Liver (tissue), 9 donors: ENCODE measurements around the gene SLC35A3. TPM values are rescaled to one million over a fixed set of nuclear protein-coding genes. Genes with fewer than 3 reads are reported as not detected.

ENCODE experiments used
- DNase-seq: peaks from one replicate; pipeline ENCODE4 v3.0.0-alpha.2; 2017; ENCODE audit warnings: low spot score
- H3K27ac ChIP-seq, 2 donors: one replicate each; pipeline ENCODE4 v1.7.0; 2013; ENCODE audit warnings: inconsistent platforms in 2 of 2, low read length in 2 of 2, control low read depth in 1 of 2, low read depth in 1 of 2, mild to moderate bottlenecking in 1 of 2
- H3K27me3 ChIP-seq, 4 donors: one replicate each; pipeline versions ENCODE4 v1.6.1 to v1.7.0; 2013; ENCODE audit warnings: low read length in 3 of 4, inconsistent platforms in 1 of 4, mild to moderate bottlenecking in 1 of 4, moderate library complexity in 1 of 4; ENCODE audit not compliant: control insufficient read depth in 4 of 4, insufficient read depth in 4 of 4
- H3K36me3 ChIP-seq, 4 donors: one replicate each; pipeline versions ENCODE4 v1.6.1 to v1.7.0; 2013; ENCODE audit warnings: low read length in 3 of 4, mild to moderate bottlenecking in 3 of 4, low read depth in 1 of 4, moderate library complexity in 1 of 4; ENCODE audit not compliant: control insufficient read depth in 4 of 4, insufficient read depth in 3 of 4
- H3K4me1 ChIP-seq, 4 donors: one replicate each; pipeline versions ENCODE4 v1.6.1 to v1.7.0; 2013; ENCODE audit warnings: low read length in 3 of 4, mild to moderate bottlenecking in 3 of 4, moderate library complexity in 1 of 4; ENCODE audit not compliant: control insufficient read depth in 4 of 4, insufficient read depth in 4 of 4
- H3K4me3 ChIP-seq, 3 donors: one replicate each; pipeline versions ENCODE4 v1.6.1 to v1.7.0; 2013; ENCODE audit warnings: low read length in 3 of 3, control low read depth in 1 of 3, low read depth in 1 of 3, mild to moderate bottlenecking in 1 of 3
- H3K9ac ChIP-seq, 2 donors: one replicate each; pipeline ENCODE4 v1.7.0; 2013; ENCODE audit warnings: low read length in 2 of 2, mild to moderate bottlenecking in 2 of 2, moderate library complexity in 2 of 2, control low read depth in 1 of 2, low read depth in 1 of 2
- H3K9me3 ChIP-seq, 4 donors: one replicate each; pipeline versions ENCODE4 v1.6.1 to v1.7.0; 2013; ENCODE audit warnings: low read length in 3 of 4; ENCODE audit not compliant: control insufficient read depth in 4 of 4
- EGR1 ChIP-seq, 2 donors: IDR thresholded peaks; 2 replicates each; pipeline ENCODE4 v1.6.1; 2016 to 2018; ENCODE audit warnings: antibody characterized with exemption in 2 of 2, low read depth in 2 of 2
- FOXA1 ChIP-seq: IDR thresholded peaks from 2 replicates; pipeline ENCODE4 v1.6.1; 2016; ENCODE audit warnings: antibody characterized with exemption
- FOXA2 ChIP-seq: IDR thresholded peaks from 2 replicates; pipeline ENCODE4 v1.6.1; 2016; ENCODE audit warnings: antibody characterized with exemption
- GABPA ChIP-seq, 2 donors: IDR thresholded peaks in 1 of 2; conservative IDR thresholded peaks in 1 of 2; 2 replicates each; pipeline ENCODE4 v1.6.1; 2016; ENCODE audit warnings: antibody characterized with exemption in 2 of 2, mild to moderate bottlenecking in 1 of 2, moderate library complexity in 1 of 2
- HNF4A ChIP-seq, 2 donors: conservative IDR thresholded peaks; 2 replicates each; pipeline ENCODE4 v1.6.1; 2016; ENCODE audit warnings: antibody characterized with exemption in 2 of 2, mild to moderate bottlenecking in 2 of 2
- HNF4G ChIP-seq: IDR thresholded peaks from 2 replicates; pipeline ENCODE4 v1.6.1; 2016; ENCODE audit warnings: antibody characterized with exemption
- JUND ChIP-seq, 2 donors: IDR thresholded peaks; 2 replicates each; pipeline ENCODE4 v1.6.1; 2016; ENCODE audit warnings: antibody characterized with exemption in 2 of 2
- NR2F2 ChIP-seq: IDR thresholded peaks from 2 replicates; pipeline ENCODE4 v1.6.1; 2016; ENCODE audit warnings: antibody characterized with exemption
- RAD21 ChIP-seq, 2 donors: IDR thresholded peaks; 2 replicates each; pipeline ENCODE4 v1.6.1; 2016; ENCODE audit warnings: antibody characterized with exemption in 2 of 2, mild to moderate bottlenecking in 2 of 2
- RXRA ChIP-seq, 2 donors: IDR thresholded peaks; 2 replicates each; pipeline ENCODE4 v1.6.1; 2017 to 2018; ENCODE audit warnings: antibody characterized with exemption in 2 of 2, mild to moderate bottlenecking in 1 of 2
- SP1 ChIP-seq: IDR thresholded peaks from 2 replicates; pipeline ENCODE4 v1.6.1; 2018; ENCODE audit warnings: antibody characterized with exemption, mild to moderate bottlenecking
- YY1 ChIP-seq: IDR thresholded peaks from 2 replicates; pipeline ENCODE4 v1.6.1; 2016; ENCODE audit warnings: antibody characterized with exemption, mild to moderate bottlenecking
- WGBS: extraction: QIAGEN DNeasy Blood & Tissue Kit; methylation state at CpG from one replicate; pipeline ENCODE4 v1.1.7; 2013; 5-methylcytosine and 5-hydroxymethylcytosine counted together
- polyA plus RNA-seq, 2 donors: library from polyadenylated mRNA; stranded (reverse) in 1 of 2; unstranded in 1 of 2; fragments of 200-250 nt in 1 of 2; fragments of >200 nt in 1 of 2; fragmentation: Nextera tagmentation in 1 of 2; extraction: Ambion mirVana in 1 of 2; gene quantifications; one replicate each; pipeline versions ENCODE4 v1.2.1 to v1.2.3, GENCODE V29; 2013 to 2015
- total RNA-seq, 2 donors: library from RNA; depleted of rRNA; stranded (reverse); fragments of >200 nt; gene quantifications; one replicate each; pipeline ENCODE4 v1.2.3, GENCODE V29; 2014
- TF ChIP-seq, protein P1 (sequence below): fragments of 150-350 bp; IDR thresholded peaks from 2 replicates; pipeline ENCODE4 v1.5.1; 2017; ENCODE audit warnings: improper control_type of control experiment, low read depth, low read length; ENCODE audit not compliant: missing input control
- TF ChIP-seq, protein P2 (sequence below): IDR thresholded peaks from 2 replicates; pipeline ENCODE4 v1.6.1; 2016; ENCODE audit warnings: antibody characterized with exemption
- TF ChIP-seq, protein P3 (sequence below): IDR thresholded peaks from 2 replicates; pipeline ENCODE4 v1.6.1; 2016; ENCODE audit warnings: antibody characterized with exemption
- TF ChIP-seq, protein P4 (sequence below): IDR thresholded peaks from 2 replicates; pipeline ENCODE4 v1.6.1; 2016; ENCODE audit warnings: antibody characterized with exemption
- donor health status: healthy.
- donor health status: healthy.
- donor health status: healthy.
- donor health status: healthy.
- donor health status: healthy.

SLC35A3 gene
- total and polyA plus RNA-seq, 4 donors, result 12.1 to 35.1 (median 14.4) TPM

DNA sequence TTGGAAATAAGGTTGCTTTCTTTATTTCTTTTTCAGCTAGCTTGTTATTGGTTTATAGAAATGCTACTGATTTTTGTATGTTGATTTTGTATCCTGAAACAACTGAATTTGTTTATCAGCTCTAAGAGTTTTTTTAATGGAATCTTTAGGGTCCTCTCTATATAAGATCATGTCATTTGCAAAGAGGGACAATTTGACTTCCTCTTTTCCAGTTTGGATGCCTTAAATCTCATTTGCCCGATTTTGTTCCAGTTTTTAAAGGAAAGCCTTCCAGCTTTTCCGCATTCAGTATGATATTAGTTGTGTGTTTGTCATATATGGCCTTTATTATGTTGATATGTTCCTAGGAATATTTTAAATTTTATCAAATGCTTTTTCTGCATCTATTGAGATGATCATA is 31.7 kb downstream of the SLC35A3 start (continued):
- TF ChIP-seq, protein P1, sequence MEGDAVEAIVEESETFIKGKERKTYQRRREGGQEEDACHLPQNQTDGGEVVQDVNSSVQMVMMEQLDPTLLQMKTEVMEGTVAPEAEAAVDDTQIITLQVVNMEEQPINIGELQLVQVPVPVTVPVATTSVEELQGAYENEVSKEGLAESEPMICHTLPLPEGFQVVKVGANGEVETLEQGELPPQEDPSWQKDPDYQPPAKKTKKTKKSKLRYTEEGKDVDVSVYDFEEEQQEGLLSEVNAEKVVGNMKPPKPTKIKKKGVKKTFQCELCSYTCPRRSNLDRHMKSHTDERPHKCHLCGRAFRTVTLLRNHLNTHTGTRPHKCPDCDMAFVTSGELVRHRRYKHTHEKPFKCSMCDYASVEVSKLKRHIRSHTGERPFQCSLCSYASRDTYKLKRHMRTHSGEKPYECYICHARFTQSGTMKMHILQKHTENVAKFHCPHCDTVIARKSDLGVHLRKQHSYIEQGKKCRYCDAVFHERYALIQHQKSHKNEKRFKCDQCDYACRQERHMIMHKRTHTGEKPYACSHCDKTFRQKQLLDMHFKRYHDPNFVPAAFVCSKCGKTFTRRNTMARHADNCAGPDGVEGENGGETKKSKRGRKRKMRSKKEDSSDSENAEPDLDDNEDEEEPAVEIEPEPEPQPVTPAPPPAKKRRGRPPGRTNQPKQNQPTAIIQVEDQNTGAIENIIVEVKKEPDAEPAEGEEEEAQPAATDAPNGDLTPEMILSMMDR, result no peak
- TF ChIP-seq YY1 (no peak), JUND (IDR thresholded peaks at IDR 0.05) (no peak), RXRA (IDR thresholded peaks at IDR 0.05) (no peak), SP1 (no peak)
- TF ChIP-seq, protein P2, sequence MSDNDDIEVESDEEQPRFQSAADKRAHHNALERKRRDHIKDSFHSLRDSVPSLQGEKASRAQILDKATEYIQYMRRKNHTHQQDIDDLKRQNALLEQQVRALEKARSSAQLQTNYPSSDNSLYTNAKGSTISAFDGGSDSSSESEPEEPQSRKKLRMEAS, result no peak

DNA sequence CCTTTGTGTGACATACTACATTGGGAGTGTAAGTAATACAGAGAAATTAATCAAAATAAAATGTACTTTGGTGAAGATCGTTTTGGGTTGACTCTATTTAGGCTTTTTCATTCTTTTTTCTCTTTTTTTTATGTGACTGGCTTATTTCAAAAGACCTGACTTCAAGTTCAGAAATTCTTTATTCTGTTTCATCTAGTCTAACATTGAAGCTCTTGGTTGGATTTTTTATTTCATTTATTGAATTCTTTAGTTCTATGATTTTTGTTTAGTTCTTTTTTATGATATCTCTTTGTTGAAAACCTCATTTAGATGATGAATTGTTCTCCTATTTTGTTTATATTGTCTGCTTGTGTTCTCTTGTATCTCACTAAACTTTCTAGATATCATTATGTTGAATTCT is 35.6 kb downstream of the SLC35A3 start:
- TF ChIP-seq, protein P1, result no peak
- TF ChIP-seq RAD21 (IDR thresholded peaks at IDR 0.05) (no peak), GABPA (IDR thresholded peaks at IDR 0.05 in 1 of 2, conservative IDR thresholded peaks at IDR 0.05 in 1 of 2) (no peak), HNF4G (no peak), HNF4A (conservative IDR thresholded peaks at IDR 0.05) (no peak)
- no peak for DNase-seq
- Histone ChIP-seq H3K4me1 (peaks cover 0 to 1% (median 0%) of the 10 kb centered on the region in 4 donors), H3K4me3 (no peak overlapping the region), H3K27me3 (no peaks in the 10 kb centered on the region), H3K9me3 (no peaks in the 10 kb centered on the region), H3K36me3 (peaks cover 0 to 12% (median 3%) of the 10 kb centered on the region in 4 donors), H3K27ac (no peak overlapping the region), H3K9ac (no peak overlapping the region)
- 97% methylated on average over 1 of the region's 1 CpG for WGBS

DNA sequence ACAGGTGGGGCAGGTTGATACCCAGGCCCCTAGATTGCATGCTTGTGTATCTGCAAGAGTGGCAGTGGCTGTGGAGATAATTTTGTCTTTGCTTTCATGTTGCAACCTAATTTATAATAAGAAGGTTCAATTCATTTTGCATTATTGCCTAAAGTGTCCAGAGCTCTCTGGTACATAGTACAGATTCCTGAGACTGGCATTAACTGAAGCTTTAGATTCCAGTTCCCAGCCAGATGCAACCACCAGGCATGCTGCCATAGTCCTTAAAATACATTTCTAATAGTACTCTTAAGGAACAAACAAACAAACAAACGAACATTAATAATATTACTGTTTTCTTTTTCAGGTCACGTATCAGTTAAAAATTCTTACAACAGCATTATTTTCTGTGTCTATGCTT is 36.9 kb downstream of the SLC35A3 start:
- Histone ChIP-seq H3K27me3 (no peaks in the 10 kb centered on the region), H3K4me1 (peaks cover 0 to 1% (median 0%) of the 10 kb centered on the region in 4 donors), H3K4me3 (no peak overlapping the region), H3K27ac (no peak overlapping the region), H3K36me3 (peaks cover 0 to 12% (median 3%) of the 10 kb centered on the region in 4 donors), H3K9me3 (no peaks in the 10 kb centered on the region), H3K9ac (no peak overlapping the region)
- WGBS, result 93% methylated on average over 2 of the region's 2 CpGs
- DNase-seq, result no peak
- no peak for TF ChIP-seq JUND (IDR thresholded peaks at IDR 0.05)
- TF ChIP-seq, protein P3, sequence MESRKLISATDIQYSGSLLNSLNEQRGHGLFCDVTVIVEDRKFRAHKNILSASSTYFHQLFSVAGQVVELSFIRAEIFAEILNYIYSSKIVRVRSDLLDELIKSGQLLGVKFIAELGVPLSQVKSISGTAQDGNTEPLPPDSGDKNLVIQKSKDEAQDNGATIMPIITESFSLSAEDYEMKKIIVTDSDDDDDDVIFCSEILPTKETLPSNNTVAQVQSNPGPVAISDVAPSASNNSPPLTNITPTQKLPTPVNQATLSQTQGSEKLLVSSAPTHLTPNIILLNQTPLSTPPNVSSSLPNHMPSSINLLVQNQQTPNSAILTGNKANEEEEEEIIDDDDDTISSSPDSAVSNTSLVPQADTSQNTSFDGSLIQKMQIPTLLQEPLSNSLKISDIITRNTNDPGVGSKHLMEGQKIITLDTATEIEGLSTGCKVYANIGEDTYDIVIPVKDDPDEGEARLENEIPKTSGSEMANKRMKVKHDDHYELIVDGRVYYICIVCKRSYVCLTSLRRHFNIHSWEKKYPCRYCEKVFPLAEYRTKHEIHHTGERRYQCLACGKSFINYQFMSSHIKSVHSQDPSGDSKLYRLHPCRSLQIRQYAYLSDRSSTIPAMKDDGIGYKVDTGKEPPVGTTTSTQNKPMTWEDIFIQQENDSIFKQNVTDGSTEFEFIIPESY, result no peak
- no peak for TF ChIP-seq RXRA (IDR thresholded peaks at IDR 0.05)
- TF ChIP-seq SP1, result no peak
- no peak for TF ChIP-seq YY1
- no peak for TF ChIP-seq NR2F2
- no peak for TF ChIP-seq HNF4A (conservative IDR thresholded peaks at IDR 0.05)
- no peak for TF ChIP-seq HNF4G
- TF ChIP-seq, protein P1, result no peak
- TF ChIP-seq, protein P4, sequence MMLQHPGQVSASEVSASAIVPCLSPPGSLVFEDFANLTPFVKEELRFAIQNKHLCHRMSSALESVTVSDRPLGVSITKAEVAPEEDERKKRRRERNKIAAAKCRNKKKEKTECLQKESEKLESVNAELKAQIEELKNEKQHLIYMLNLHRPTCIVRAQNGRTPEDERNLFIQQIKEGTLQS, result no peak
- TF ChIP-seq FOXA2, result no peak
- no peak for TF ChIP-seq GABPA (IDR thresholded peaks at IDR 0.05 in 1 of 2, conservative IDR thresholded peaks at IDR 0.05 in 1 of 2)
- no peak for TF ChIP-seq FOXA1
- TF ChIP-seq EGR1 (IDR thresholded peaks at IDR 0.05; ENCODE audit: low read depth in 2 of 2), result no peak
- TF ChIP-seq, protein P2, result no peak
- TF ChIP-seq RAD21 (IDR thresholded peaks at IDR 0.05), result no peak
